HepG2 (cell line): ENCODE data around the gene CELF4. TPM values are rescaled to one million over a fixed set of nuclear protein-coding genes. Genes with fewer than 3 reads are reported as not detected.

Experiments
- ATAC-seq: fragments of 200-7000 bp; cut with Tn5 transposase; 3 replicates; pipeline ENCODE4 v1.9.1; 2020; ENCODE audit warnings: mild to moderate bottlenecking, moderate library complexity
- BruUV-seq: library from RNA; stranded (reverse); fragments of 400-500 nt; replicated peaks from 2 replicates; lab custom pipeline; 2021; lab: Mats Ljungman, UMichigan
- CTCF ChIA-PET: fragments of 300-600 bp; formaldehyde crosslinking; extraction: SDS; loops from one replicate; lab custom pipeline; 2021; ENCODE audit warnings: low total read pairs, inconsistent platforms, low intra/inter-chr PET ratio; lab: Yijun Ruan, JAX
- POLR2A ChIA-PET: fragments of 350-600 bp; sonication (Branson Sonifier 250); formaldehyde crosslinking; loops from one replicate; lab custom pipeline; 2020; ENCODE audit warnings: antibody characterized with exemption, inconsistent platforms; lab: Yijun Ruan, JAX
- DNase-seq: peaks from one replicate; pipeline ENCODE4 v3.0.0-alpha.2; 2015; ENCODE audit warnings: low spot score
- FAIRE-seq: peaks from 3 replicates; lab custom pipeline; 2011; peaks lifted over from hg19 to GRCh38; lab: Jason Lieb, UNC
- H2AFZ ChIP-seq: one replicate; pipeline ENCODE4 v1.6.1; 2011; ENCODE audit warnings: low read length, inconsistent platforms
- H3K27ac ChIP-seq: fragments of 300-600 bp; 3 replicates; pipeline ENCODE4 v1.8.0; 2011; ENCODE audit warnings: mixed run types, mild to moderate bottlenecking, mixed read lengths, low read length, inconsistent platforms; ENCODE audit not compliant: insufficient read depth; ENCODE audit errors: extremely low read length
- H3K27me3 ChIP-seq, 2 experiments: fragments of 200-600 bp in 1 of 2; 2 replicates in 1 of 2; 3 replicates in 1 of 2; pipeline versions ENCODE4 v1.6.0 to v1.8.0; 2011; ENCODE audit warnings: low read length in 2 of 2, mild to moderate bottlenecking in 2 of 2, moderate library complexity in 2 of 2, inconsistent platforms in 1 of 2; ENCODE audit not compliant: insufficient read depth in 2 of 2, control insufficient read depth in 1 of 2
- H3K36me3 ChIP-seq, 2 experiments: fragments of 200-600 bp in 1 of 2; replicated peaks in 1 of 2; 2 replicates in 1 of 2; 3 replicates in 1 of 2; pipeline versions ENCODE4 v1.5.1 to v1.8.0; 2011; ENCODE audit warnings: low read length in 2 of 2, inconsistent platforms in 1 of 2; ENCODE audit not compliant: insufficient read depth in 2 of 2, control insufficient read depth in 1 of 2
- H3K4me1 ChIP-seq: 2 replicates; pipeline ENCODE4 v1.5.1; 2012; ENCODE audit warnings: low read length, inconsistent platforms; ENCODE audit not compliant: insufficient read depth
- H3K4me2 ChIP-seq: 2 replicates; pipeline ENCODE4 v1.6.0; 2011; ENCODE audit warnings: low read depth, low read length, inconsistent platforms
- H3K4me3 ChIP-seq, 3 experiments: fragments of 200-600 bp in 1 of 3; sonication (generic), shearing (Covaris generic) in 1 of 3; replicated peaks in 1 of 3; 2 replicates each; pipeline ENCODE4 v1.5.1; 2011 to 2016; ENCODE audit warnings: low read length in 3 of 3, inconsistent platforms in 2 of 3, low read depth in 2 of 3, mild to moderate bottlenecking in 2 of 3, control low read depth in 1 of 3, mixed read lengths in 1 of 3; ENCODE audit not compliant: insufficient read depth in 1 of 3
- H3K79me2 ChIP-seq: one replicate; pipeline ENCODE4 v1.6.1; 2011; ENCODE audit warnings: low read length, inconsistent platforms; ENCODE audit not compliant: insufficient read depth
- H3K9ac ChIP-seq: 2 replicates; pipeline ENCODE4 v1.6.0; 2011; ENCODE audit warnings: mild to moderate bottlenecking, low read depth, low read length, inconsistent platforms; ENCODE audit not compliant: insufficient read depth
- H3K9me3 ChIP-seq: 2 replicates; pipeline ENCODE4 v1.5.1; 2012; ENCODE audit warnings: mild to moderate bottlenecking, low read length
- H4K20me1 ChIP-seq: 2 replicates; pipeline ENCODE4 v1.6.0; 2011; ENCODE audit warnings: inconsistent platforms, mild to moderate bottlenecking, low read length, moderate library complexity; ENCODE audit not compliant: insufficient read depth
- HOXA9 ChIP-seq: sonication (generic); formaldehyde crosslinking; IDR thresholded peaks from 2 replicates; pipeline ENCODE4 v1.8.1; 2022; ENCODE audit warnings: missing genetic modification reagents, mild to moderate bottlenecking, moderate library complexity, borderline replicate concordance
- MTA3 ChIP-seq: sonication (generic); formaldehyde crosslinking; IDR thresholded peaks from 2 replicates; pipeline ENCODE4 v1.4.0; 2020; ENCODE audit warnings: missing genetic modification reagents
- RBM22 ChIP-seq: fragments of 200-400 bp; formaldehyde crosslinking; optimal IDR thresholded peaks from 2 replicates; pipeline ENCODE3; 2017; ENCODE audit warnings: mild to moderate bottlenecking, low read length, moderate library complexity
- RERE ChIP-seq: IDR thresholded peaks from 2 replicates; pipeline ENCODE4 v1.6.1; 2016; ENCODE audit warnings: low read depth, missing genetic modification reagents, missing compliant biosample characterization
- ZBTB21 ChIP-seq: sonication (generic); formaldehyde crosslinking; IDR thresholded peaks from 2 replicates; pipeline ENCODE4 v1.4.0; 2020; ENCODE audit warnings: missing genetic modification reagents
- ZSCAN20 ChIP-seq: sonication (generic); formaldehyde crosslinking; IDR thresholded peaks from 2 replicates; pipeline ENCODE4 v1.4.0; 2020; ENCODE audit warnings: missing genetic modification reagents, mild to moderate bottlenecking, borderline replicate concordance
- WGBS: methylation state at CpG from one replicate; pipeline ENCODE4 v1.1.6; 2017; ENCODE audit warnings: low lambda C conversion rate; 5-methylcytosine and 5-hydroxymethylcytosine counted together
- in situ Hi-C: cut with HindIII; loops from 2 replicates; pipeline ENCODE4 v1.10.0; 2017; ENCODE audit warnings: low pct_unique_long_range_greater_than_20kb; ENCODE audit not compliant: extremely low pct_ligation_motif_present
- intact Hi-C: fragments of 100-400 bp; cut with micrococcal nuclease; formaldehyde crosslinking; loops from one replicate; pipeline ENCODE4 v1.10.0; 2022; ENCODE audit not compliant: unreplicated experiment
- polyA plus RNA-seq, 8 experiments: library from polyadenylated mRNA; depleted of rRNA in 3 of 8; stranded (reverse) in 7 of 8; unstranded in 1 of 8; fragments of >200 nt; fragmentation: Illumina TruSeq in 4 of 8; extraction: Trizol in 4 of 8; gene quantifications; 2 replicates each; pipeline versions ENCODE4 v1.2.1 to v1.2.3, GENCODE V29; 2011 to 2016; ENCODE audit warnings: low read depth in 4 of 8, missing spikeins in 1 of 8, mixed read lengths in 1 of 8; ENCODE audit not compliant: insufficient read depth in 1 of 8
- total RNA-seq, 5 experiments: library from RNA; depleted of rRNA; stranded (reverse); fragments of >200 nt; fragmentation: Illumina TruSeq; extraction: Trizol; gene quantifications; 2 replicates each; pipeline ENCODE4 v1.2.3, GENCODE V29; 2016; ENCODE audit warnings: low read depth in 1 of 5

The CELF4 gene
- total and polyA plus RNA-seq, 2 of the 13 experiments (the other 11 are each of a cell fraction or from before 2014, with no cell fraction given) = not detected

GRCh38 chr18:37246779-37247340 lies 318.7 kb downstream of the CELF4 start:
- H3K4me2 ChIP-seq = no peak overlapping the region
- POLR2A ChIA-PET = no interaction called here
- BruUV-seq = no TSS peak
- 0 out of 2 replicates have a peak, but pooled peaks cover 3% of the 10 kb centered on the region for H4K20me1 ChIP-seq
- no peaks in the 10 kb centered on the region for H3K79me2 ChIP-seq
- no peaks in the 10 kb centered on the region for H3K4me1 ChIP-seq
- intact Hi-C loops (no loop called here), in situ Hi-C loops (no loop called here)
- no peak for DNase-seq
- peaks cover 0 to 14% of the 10 kb centered on the region in 2 experiments; a peak in 2 of 5 replicates for H3K27me3 ChIP-seq
- no peak for FAIRE-seq
- no peak overlapping the region for H3K27ac ChIP-seq
- WGBS = 39% methylated on average over 13 of the region's 13 CpGs
- no peak overlapping the region for H2AFZ ChIP-seq
- no peak for ATAC-seq
- no peak for TF ChIP-seq HOXA9
- no peak for TF ChIP-seq RBM22
- TF ChIP-seq ZSCAN20 (CRISPR knock-in tag) = no peak
- TF ChIP-seq RERE = no peak
- TF ChIP-seq ZBTB21 (CRISPR knock-in tag) = no peak
- TF ChIP-seq MTA3 (CRISPR knock-in tag) = no peak
- H3K9me3 ChIP-seq = no peaks in the 10 kb centered on the region
- H3K36me3 ChIP-seq = no peaks in the 10 kb centered on the region
- CTCF ChIA-PET = no interaction called here
- H3K4me3 ChIP-seq = no peak overlapping the region
- H3K9ac ChIP-seq = no peak overlapping the region
